Measurements from ENCODE around the gene RNF2. TPM values are rescaled to one million over a fixed set of nuclear protein-coding genes. Genes with fewer than 3 reads are reported as not detected.
A peak's percentile ranks its signal among the peaks of the same experiment; 100 is the strongest.
"Not testable (repeated sequence)": the region's sequence is repeated elsewhere in the genome, so short reads cannot be mapped to it uniquely, and the experiment has no call there.

The RNF2 gene
- 26.1 TPM for polyA plus RNA-seq (2012; ENCODE audit: insufficient read depth, insufficient read length)

DNA sequence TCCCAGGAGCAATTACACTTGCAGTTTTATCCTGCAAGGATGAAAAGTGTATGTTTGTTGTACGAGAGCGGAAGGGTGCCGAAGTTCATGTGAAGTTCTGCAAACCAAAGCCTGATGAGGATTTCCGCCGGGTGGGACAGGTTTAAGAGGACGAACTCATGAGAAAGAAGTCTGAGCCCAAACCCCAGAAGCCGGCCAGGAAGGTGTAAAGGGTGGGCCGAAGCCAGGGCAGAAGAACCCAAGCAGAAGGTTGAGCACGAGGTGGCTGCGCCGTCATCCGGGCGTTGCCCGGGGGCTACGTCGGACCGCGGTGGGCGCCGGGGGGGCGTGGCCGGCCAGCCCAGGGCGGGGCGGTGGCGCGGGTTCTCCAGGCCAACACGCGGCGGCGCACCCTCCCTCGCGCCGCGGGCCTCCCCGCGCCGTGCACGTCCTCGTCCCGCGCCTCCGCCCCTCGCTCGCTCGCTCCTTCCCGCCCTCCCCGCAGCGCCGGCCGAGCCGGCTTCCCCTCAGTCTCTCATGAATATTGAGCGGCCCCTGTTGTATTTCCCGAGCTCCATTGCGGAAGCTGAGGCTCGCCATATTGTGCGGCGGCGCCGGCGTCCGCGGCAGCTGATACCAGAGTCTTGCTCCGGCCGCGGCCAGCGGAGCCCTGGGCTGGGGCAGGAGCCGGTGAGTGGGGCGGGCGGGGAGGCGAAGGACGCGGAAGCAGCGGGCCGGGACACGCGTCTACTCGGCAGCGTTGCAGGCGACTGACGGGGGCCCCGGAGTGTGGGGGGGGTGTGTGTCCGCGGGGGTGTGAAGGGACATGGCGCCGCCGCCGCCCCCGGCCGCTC is at the start of gene RNF2:
TSS of gene RNF2 (plus strand) at position 578 of the 833 bp plus-strand sequence. CDS start 41,996 bp downstream, outside the sequence.
- peak; percentile 63 for DNase-seq (ENCODE audit: low read depth, low spot score)
- peak within 1 kb of the TSS; percentile 84 for H3K4me3 ChIP-seq (ENCODE audit: low read length)

DNA sequence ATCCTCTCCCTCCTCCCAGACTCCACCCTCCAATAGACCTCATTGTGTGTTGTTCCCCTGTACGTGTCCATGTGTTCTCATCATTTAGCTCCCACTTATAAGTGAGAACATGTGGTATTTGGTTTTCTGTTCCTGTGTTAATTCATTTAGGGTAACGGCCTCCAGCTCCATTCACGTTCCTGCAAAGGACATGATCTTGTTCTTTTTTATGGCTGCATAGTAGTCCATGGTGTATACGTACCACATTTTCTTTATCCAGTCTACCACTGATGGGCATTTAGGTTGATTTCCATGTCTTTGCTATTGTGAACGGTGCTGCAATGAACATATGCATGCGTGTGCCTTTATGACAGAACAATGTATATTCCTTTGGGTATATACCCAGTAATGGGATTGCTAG is 45.4 kb upstream of the RNF2 start:
- not testable (repeated sequence) for DNase-seq (ENCODE audit: low read depth, low spot score); H3K4me3 ChIP-seq (ENCODE audit: low read length)

DNA sequence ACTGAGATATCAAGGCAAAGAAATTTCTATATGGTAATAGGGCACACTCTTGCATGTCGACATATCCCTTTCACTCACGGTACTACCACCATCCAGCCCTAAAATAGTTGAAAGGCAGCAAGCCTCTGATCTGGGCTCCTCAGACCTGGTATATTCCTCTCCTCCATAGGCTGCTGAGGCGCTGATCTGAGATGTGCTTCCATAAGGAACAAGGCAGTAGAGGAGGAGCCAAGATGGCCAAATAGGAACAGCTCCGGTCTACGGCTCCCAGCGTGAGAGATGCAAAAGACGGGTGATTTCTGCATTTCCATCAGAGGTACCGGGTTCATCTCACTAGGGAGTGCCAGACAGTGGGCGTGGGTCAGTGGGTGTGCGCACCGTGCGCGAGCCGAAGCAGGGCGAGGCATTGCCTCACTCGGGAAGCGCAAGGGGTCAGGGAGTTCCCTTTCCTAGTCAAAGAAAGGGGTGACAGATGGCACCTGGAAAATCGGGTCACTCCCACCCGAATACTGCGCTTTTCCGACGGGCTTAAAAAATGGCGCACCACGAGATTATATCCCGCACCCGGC is 44.0 kb upstream of the RNF2 start:
- not testable (repeated sequence) for H3K4me3 ChIP-seq (ENCODE audit: low read length); DNase-seq (ENCODE audit: low read depth, low spot score)

DNA sequence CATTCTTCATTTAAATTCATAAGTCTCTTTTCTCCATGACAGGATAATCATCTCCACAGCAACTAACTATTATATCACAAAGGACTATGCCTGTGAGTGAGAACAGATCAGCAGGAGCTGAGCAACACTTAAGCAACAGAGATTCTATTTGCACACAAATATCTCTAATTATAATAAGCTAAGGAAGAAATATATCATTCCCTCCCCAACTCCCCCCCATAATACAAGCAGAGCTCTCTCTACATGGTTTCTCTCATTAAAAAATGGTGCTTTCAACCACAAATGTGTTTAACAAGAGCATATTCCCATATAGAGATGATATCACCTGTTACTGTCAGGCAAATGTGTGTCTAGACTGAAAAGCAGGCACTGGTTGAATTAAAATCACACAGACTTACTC is 36.5 kb upstream of the RNF2 start:
- no peak for DNase-seq (ENCODE audit: low read depth, low spot score)
- H3K4me3 ChIP-seq (ENCODE audit: low read length), result no peak overlapping the region

DNA sequence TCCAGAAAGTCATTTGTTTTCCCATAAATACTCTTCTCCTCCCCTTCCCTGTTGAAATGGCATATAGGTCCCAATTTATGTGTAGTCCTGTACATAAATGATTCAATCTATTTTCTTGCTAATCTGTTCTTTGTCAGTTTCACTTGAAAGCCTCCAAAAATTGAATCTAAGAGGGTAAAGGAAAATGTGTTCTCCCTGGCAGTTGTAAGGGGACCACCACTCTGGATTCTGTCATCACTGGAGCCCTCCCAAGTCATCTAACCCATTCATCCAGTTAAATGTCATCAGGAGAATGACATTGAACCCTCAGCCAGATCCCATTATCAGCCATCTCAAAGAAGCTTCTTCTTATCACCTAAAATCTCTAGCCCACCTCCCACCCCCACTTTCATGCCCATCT is 35.0 kb upstream of the RNF2 start:
- no peak overlapping the region for H3K4me3 ChIP-seq (ENCODE audit: low read length)
- no peak for DNase-seq (ENCODE audit: low read depth, low spot score)

DNA sequence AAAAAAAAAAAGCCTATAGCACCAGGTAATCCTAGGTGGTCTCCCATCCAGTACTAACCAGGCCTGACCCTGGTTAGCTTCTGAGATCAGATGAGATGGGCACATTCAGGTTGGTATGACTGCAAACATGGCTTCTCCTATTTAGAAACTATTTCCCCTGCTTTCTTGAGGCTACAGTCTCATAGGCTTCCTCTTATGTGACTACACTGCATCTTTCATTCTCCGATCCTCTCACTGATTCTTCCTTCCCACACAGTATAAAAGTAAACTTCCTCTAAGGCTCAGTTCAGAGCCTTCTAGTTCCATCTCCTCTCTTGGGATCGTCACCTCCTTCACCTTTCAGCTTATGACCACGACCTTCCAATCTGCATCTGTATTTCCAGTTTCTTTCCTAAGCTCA is 30.4 kb upstream of the RNF2 start:
- H3K4me3 ChIP-seq (ENCODE audit: low read length), result no peak overlapping the region
- DNase-seq (ENCODE audit: low read depth, low spot score), result no peak

DNA sequence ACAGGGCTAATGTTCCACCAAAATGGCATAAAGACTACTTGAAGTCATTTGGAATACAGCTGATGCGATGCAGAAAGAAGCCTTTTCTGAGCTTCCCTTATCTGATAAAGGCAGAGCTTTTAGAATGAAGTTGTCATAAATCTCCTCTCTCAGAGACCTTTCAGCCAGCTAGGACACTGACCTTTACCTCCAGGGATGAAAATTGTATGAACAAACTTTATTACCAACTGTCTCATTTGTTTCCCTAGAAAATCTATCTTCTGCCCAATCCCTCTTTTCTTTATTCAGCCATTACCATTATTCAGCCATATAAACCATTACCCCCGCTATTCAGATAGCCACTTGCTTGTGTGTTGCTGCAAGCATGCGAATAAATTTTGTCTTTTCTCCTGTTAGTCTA is 29.7 kb upstream of the RNF2 start:
- no peak overlapping the region for H3K4me3 ChIP-seq (ENCODE audit: low read length)
- DNase-seq (ENCODE audit: low read depth, low spot score), result no peak

DNA sequence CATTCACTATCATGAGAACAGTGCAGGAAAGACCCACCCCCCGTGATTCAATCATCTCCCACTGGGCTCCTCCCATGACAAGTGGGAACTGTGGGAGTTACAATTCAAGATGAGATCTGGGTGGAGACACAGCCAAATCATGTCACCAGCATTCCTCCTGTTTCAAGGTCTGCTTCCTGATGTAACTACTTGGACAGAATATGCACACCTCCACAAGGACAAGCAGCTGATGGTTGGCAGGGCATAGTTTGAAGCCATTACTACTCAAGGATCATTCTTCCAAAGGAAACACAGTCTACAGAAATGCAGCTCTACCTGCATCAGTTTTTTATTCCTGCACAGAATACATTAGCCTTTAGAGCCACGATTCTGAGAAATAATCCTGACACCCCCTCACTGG is 28.5 kb upstream of the RNF2 start:
- no peak overlapping the region for H3K4me3 ChIP-seq (ENCODE audit: low read length)
- DNase-seq (ENCODE audit: low read depth, low spot score), result no peak

DNA sequence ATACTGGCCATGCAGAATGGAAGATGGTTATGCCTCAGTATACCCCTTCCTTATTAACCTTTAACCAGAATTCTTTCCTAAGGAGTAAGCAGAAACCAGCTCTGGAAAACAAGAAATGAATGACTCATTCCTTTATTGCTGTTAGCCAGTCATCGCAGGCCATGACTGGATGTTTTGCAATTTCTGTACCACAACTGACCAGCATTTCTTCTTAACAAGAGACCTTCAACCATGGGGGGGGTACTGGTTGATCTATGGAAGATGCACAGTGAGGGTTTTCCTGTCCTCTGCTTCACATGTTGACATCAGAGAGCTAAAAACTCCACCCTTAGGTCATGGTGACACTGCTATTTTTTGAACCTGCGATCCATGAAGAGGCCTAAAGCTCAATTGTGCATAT is 28.0 kb upstream of the RNF2 start:
- no peak overlapping the region for H3K4me3 ChIP-seq (ENCODE audit: low read length)
- DNase-seq (ENCODE audit: low read depth, low spot score), result no peak

DNA sequence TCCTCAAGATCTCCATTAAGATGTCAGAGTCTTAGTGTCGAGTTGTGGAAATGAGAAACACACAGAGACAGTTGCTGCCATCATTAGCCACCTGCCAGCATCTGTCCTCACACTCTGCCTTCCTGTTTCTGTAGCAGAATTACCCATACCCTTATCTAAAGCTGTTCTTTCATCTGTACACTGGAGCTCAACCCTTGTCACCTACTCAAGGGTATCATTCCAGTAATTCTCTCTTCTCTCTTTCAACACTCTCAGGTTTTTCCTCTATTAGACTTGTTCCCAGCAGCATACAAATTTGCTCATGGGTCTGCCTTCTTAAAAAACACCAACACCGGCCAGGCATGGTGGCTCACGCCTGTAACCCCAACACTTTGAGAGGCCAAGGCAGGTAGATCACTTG is 27.4 kb upstream of the RNF2 start:
- no peak for DNase-seq (ENCODE audit: low read depth, low spot score)
- H3K4me3 ChIP-seq (ENCODE audit: low read length), result no peak overlapping the region

DNA sequence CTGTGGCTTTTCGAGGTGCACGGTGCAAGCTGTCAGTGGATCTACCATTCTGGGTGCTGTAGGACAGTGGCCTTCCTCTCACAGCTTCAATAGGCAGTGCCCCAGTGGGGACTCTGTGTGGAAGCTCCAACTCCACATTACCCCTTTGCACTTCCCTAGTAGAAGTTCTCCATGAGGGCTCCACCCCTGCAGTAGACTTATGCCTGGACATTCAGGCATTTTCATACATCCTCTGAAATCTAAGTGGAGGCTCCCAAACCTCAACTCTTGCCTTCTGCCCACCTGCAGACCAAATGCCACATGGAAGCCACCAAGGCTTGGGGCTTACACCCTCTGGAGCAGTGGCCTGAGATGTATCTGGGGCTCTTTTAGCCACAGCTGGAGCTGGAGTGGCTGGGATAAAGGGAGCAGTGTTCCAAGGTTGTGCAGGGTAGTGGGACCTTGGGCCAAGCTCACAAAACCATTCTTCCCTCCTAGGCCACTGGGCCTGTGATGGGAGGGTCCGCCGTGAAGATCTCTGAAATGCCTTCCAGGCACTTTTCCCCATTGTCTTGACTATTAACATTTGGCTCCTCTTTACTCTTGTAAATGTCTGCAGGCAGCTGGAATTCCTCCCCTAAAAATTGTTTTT is 18.0 kb upstream of the RNF2 start:
- DNase-seq (ENCODE audit: low read depth, low spot score), result no peak
- H3K4me3 ChIP-seq (ENCODE audit: low read length), result no peak overlapping the region

DNA sequence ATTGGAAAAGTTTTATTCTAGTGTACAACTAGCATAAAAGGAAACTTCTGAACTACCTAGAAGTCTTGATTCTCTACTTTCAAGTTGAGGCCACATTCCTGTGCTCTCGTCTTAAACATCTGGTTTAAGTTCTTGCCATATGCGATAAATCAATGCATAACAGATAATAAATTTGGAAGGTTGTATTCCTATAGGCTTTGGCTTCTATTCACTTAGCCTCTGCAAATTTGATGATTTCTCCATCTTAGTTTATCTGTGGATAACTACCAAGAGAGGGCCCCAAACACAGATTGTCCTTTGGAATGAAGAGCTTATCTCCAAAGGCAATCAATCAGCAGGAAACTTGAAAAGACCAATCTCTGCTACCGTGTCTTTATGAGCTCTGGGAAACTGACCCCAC is 11.7 kb upstream of the RNF2 start:
- DNase-seq (ENCODE audit: low read depth, low spot score), result no peak
- no peak overlapping the region for H3K4me3 ChIP-seq (ENCODE audit: low read length)

DNA sequence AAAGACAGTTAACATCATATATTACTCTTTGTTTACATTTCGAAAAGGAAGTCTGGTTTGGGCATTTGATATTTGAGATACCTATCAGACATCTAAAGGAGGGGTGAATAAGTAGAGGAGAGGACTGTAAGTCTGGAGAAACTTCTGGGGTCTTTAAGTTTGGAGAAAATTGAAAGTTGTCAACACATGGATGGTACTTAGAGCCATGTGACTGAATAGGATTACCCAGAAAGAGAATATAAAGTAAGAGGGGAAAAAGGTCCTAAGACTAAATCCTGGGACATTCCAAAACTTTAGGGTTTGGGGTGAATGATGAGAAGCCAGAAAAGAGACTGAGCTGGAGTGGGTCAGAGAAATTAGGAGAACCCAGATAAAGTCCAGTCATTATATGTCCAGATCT is 10.1 kb upstream of the RNF2 start:
- no peak overlapping the region for H3K4me3 ChIP-seq (ENCODE audit: low read length)
- DNase-seq (ENCODE audit: low read depth, low spot score), result no peak

DNA sequence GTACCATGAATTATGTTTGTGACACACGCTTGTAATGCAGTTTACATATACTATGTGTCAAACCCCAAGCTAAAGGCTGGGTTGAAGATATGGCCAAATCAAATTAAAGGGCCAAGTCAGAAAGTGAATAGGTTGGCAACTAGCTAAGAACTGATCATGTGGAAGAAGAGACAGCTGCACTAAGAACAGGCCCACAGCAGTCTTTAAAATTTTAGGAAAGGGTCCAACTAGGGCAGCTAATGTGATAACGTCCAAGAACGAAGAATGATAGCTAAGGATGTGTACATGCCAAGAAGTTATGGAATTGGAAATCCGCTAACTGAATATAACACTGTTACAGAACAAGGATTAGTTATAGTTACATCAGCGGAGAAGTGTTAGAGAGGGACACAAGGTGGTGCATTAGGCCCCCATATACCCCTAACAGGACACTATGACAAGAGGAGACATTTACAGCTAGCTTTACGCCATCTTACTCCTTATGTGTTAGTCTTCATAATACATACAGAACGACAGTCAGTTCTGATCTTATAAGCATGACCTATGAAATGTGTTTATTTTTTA is 6.5 kb upstream of the RNF2 start:
- no peak overlapping the region for H3K4me3 ChIP-seq (ENCODE audit: low read length)
- no peak for DNase-seq (ENCODE audit: low read depth, low spot score)

DNA sequence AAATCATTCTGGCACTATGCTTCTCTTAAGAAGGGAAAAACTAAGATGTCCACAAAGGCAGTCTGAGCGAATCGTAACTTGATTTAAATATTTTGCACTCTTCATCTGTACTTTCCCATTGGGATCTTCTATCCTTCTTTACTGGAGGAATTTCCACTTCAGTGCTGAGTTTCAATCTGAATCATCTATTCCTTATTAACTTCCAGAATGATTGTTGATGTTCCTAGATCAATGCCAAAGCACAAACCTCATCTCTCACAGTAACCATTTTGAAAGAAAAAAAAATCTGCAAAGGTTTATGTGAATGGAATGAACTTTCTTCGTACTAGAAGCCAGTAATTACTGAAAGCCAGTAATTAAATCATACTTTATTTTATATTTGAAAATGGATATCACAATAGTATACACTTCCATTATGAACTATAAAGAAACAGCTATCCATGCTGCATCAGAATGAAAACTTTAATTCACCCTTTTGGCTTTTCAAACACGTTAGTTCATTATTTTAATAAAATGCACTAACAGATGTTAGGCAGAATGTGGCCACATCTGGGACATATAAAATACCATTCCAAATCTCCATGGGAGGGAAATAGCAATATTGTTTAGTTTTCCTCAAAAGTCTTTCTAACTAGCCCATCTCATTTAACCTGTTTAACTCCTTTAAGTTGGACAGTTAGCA is 5.5 kb upstream of the RNF2 start:
- DNase-seq (ENCODE audit: low read depth, low spot score), result no peak
- no peak overlapping the region for H3K4me3 ChIP-seq (ENCODE audit: low read length)

DNA sequence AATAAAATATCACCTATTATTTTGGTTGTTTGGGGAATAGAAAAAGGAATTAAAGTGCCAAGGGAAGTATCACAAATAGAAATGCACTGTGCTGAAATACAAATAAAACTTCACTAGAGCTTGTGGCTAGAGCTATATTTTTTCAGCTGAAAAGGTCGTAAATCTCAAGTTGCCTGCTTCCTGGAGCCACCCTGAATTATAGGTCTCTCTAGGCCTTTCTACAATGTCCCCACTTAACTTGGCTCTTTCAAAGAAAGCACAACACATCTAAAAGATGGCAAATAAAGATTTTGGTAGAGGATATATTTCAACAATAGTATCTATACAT is 5.0 kb upstream of the RNF2 start:
- H3K4me3 ChIP-seq (ENCODE audit: low read length), result no peak overlapping the region

DNA sequence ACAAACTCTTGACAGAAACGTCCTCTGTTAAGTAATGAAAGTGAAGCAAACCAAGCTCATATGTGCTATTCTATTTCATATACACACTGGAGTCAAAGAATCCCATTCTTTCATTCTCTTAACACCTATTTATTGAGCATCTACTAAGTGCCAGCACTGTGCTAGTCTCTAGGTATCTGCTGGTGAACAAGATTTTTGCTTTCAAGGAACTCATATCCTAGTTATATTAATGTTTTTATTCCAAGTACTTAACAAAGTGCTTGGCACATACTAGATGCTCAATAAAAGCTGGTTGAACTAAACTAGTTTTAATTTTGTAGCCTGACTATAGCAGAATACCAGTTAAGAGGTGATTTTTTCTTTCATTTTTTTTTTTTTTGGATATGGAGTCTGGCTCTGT is 3.6 kb upstream of the RNF2 start:
- DNase-seq (ENCODE audit: low read depth, low spot score), result no peak
- H3K4me3 ChIP-seq (ENCODE audit: low read length), result no peak overlapping the region

More for the DNA sequence above, 5.0 kb upstream of the RNF2 start:
- DNase-seq (ENCODE audit: low read depth, low spot score), result no peak

DNA sequence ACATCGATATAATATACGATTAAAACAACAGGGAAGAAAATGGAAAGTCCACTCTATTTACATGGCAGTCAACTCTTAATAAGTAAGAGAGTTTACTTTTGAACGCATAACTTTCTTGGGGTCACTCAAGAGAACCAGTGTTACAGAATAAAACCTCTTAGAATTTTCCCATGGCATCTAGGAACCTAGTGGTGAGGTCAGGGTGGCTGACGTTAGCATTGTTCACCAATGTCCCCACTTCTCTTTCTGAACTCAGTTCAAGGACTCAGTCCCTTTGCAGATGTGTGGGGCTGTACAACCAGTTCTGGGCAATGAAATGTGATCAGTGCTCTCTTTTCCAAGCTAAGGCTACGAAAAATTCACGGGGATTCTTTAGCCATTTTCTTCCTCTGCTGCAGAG is 2.6 kb upstream of the RNF2 start:
- no peak for DNase-seq (ENCODE audit: low read depth, low spot score)
- no peak overlapping the region for H3K4me3 ChIP-seq (ENCODE audit: low read length)

DNA sequence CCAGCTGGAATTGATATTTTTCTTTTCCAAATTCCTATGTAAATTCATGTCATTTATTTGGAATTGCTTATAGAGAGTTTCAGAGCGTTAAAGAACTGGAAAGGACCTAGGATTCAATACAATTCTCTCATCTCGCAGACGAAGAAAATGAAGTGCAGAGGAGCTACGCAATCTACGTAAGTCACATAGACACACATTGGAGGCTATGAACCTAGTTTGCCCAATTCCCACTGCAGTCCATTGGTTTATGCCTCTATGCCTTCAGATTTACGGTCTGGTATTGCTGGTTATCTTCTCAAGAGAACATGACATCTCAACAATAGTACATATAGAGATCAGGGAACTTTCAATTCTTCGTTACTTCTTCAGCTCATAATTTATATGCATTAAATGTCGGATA is 971 bp upstream of the RNF2 start:
- H3K4me3 ChIP-seq (ENCODE audit: low read length), result no peak overlapping the region
- no peak for DNase-seq (ENCODE audit: low read depth, low spot score)

All from Jurkat, Clone E6-1 (cell line).